Measurements from ENCODE around the gene ADAMTSL2. TPM values are rescaled to one million over a fixed set of nuclear protein-coding genes. Genes with fewer than 3 reads are reported as not detected.

ADAMTSL2 gene
- total and polyA plus RNA-seq, 2 of the 13 experiments (the other 11 are each of a cell fraction or from before 2014, with no cell fraction given) = 1.9 to 3.8 TPM

DNA sequence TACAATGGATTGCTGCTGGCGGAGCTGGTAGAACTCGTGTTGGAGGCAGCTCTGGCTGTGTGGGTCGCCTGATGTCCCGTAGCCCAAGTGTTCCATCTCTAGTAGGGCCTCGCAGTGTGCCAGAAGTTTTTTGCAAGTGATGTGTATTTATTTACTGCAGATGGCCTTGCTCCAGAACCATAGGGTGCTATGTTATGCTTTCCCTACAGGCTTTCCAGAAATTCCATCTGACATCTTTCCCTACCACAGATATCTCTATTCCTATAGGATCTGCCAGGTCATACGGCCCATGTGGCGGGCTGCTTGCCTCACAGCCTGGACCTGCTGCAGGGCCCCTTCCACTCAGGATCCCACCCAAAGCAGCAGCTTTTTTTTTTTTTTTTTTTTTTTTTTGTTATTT is 16.9 kb downstream of the ADAMTSL2 start (continued):
- TF ChIP-seq, protein P1, sequence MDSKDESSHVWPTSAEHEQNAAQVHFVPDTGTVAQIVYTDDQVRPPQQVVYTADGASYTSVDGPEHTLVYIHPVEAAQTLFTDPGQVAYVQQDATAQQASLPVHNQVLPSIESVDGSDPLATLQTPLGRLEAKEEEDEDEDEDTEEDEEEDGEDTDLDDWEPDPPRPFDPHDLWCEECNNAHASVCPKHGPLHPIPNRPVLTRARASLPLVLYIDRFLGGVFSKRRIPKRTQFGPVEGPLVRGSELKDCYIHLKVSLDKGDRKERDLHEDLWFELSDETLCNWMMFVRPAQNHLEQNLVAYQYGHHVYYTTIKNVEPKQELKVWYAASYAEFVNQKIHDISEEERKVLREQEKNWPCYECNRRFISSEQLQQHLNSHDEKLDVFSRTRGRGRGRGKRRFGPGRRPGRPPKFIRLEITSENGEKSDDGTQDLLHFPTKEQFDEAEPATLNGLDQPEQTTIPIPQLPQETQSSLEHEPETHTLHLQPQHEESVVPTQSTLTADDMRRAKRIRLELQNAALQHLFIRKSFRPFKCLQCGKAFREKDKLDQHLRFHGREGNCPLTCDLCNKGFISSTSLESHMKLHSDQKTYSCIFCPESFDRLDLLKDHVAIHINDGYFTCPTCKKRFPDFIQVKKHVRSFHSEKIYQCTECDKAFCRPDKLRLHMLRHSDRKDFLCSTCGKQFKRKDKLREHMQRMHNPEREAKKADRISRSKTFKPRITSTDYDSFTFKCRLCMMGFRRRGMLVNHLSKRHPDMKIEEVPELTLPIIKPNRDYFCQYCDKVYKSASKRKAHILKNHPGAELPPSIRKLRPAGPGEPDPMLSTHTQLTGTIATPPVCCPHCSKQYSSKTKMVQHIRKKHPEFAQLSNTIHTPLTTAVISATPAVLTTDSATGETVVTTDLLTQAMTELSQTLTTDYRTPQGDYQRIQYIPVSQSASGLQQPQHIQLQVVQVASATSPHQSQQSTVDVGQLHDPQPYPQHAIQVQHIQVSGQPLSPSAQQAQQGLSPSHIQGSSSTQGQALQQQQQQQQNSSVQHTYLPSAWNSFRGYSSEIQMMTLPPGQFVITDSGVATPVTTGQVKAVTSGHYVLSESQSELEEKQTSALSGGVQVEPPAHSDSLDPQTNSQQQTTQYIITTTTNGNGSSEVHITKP (CRISPR knock-in tag; IDR thresholded peaks at IDR 0.05; ENCODE audit: low read depth) = no peak
- no peak for TF ChIP-seq HOXA3 (CRISPR knock-in tag; IDR thresholded peaks at IDR 0.05)
- TF ChIP-seq ZNF205 (CRISPR knock-in tag; IDR thresholded peaks at IDR 0.05) = no peak
- no peak for TF ChIP-seq ZNF292 (CRISPR knock-in tag; IDR thresholded peaks at IDR 0.05; ENCODE audit: borderline replicate concordance, low read depth)
- TF ChIP-seq ZBTB14 (CRISPR knock-in tag; IDR thresholded peaks at IDR 0.05) = no peak
- TF ChIP-seq, protein P2, sequence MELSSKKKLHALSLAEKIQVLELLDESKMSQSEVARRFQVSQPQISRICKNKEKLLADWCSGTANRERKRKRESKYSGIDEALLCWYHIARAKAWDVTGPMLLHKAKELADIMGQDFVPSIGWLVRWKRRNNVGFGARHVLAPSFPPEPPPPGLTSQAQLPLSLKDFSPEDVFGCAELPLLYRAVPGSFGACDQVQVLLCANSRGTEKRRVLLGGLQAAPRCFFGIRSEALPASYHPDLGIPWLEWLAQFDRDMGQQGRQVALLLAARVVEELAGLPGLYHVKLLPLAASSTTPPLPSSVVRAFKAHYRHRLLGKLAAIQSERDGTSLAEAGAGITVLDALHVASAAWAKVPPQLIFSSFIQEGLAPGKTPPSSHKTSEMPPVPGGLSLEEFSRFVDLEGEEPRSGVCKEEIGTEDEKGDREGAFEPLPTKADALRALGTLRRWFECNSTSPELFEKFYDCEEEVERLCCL (CRISPR knock-in tag; IDR thresholded peaks at IDR 0.05; ENCODE audit: borderline replicate concordance) = no peak
- TF ChIP-seq, protein P3, sequence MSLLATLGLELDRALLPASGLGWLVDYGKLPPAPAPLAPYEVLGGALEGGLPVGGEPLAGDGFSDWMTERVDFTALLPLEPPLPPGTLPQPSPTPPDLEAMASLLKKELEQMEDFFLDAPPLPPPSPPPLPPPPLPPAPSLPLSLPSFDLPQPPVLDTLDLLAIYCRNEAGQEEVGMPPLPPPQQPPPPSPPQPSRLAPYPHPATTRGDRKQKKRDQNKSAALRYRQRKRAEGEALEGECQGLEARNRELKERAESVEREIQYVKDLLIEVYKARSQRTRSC (CRISPR knock-in tag; IDR thresholded peaks at IDR 0.05; ENCODE audit: low read depth) = no peak
- no peak for TF ChIP-seq ONECUT2 (CRISPR knock-in tag; IDR thresholded peaks at IDR 0.05)
- no peak for TF ChIP-seq CBFB (CRISPR knock-in tag; IDR thresholded peaks at IDR 0.05)
- no peak for TF ChIP-seq PCBP1 (IDR thresholded peaks at IDR 0.05; ENCODE audit: borderline replicate concordance, low read depth, low read length)
